Activated CD8-positive, alpha-beta memory T cell treated with anti-CD3 and anti-CD28 coated beads for 36 hours (primary cell): ENCODE measurements around the gene YAF2. TPM values are rescaled to one million over a fixed set of nuclear protein-coding genes. Genes with fewer than 3 reads are reported as not detected.

Source experiments
- CTCF ChIA-PET: fragments of 350-600 bp; sonication (Branson Sonifier 250); formaldehyde crosslinking; loops from one replicate; lab custom pipeline; 2021; ENCODE audit warnings: antibody characterized with exemption; lab: Charles Lee
- POLR2A ChIA-PET: fragments of 350-600 bp; sonication (Branson Sonifier 250); formaldehyde crosslinking; loops from one replicate; lab custom pipeline; 2021; ENCODE audit warnings: antibody characterized with exemption; lab: Charles Lee
- total RNA-seq, 2 experiments: library from RNA; stranded (reverse); gene quantifications; one replicate each; pipeline ENCODE4 v1.2.3, GENCODE V29; 2021

YAF2 gene
- total RNA-seq, 2 experiments from 2014 or later: 33.9 to 34.4 TPM

DNA sequence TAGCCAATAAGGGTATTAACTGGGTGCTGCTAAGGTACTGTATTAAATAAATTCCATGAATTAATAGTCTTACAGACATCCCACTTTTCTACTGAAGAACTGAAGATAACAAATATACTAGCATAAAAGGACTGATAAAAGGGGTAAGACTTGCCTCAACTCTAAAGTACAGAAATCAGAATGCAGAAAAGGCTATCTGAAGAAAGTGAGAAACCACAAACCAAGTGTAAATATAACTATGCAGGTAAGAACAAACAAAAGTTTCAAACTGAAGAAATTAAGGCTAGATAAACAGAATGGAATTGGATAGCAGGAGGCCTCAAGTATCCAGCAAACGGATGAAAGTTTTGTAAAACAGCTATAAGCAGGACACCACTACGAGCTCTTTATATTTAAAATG, 29.5 kb downstream of the YAF2 start:
- CTCF ChIA-PET: no interaction called here
- POLR2A ChIA-PET: no interaction called here

DNA sequence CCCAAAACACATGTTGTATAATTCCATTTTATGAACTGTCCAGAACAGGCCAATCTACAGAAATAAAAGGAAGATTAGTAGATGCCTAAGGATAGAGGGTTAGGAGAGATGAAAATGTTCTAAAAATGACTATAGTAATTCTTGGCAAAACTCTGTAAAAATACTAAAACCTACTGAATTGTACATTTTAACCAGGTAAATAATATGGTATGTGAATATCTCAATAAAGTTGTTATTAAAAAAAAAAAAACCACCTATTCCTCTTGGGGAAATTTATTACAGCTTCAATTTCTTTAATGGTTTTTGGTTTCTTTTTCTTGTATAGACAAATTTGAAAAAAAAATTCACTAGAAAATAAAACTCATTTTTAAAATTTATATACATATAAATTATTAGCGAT, 33.2 kb downstream of the YAF2 start:
- ChIA-PET CTCF (no interaction called here), POLR2A (no interaction called here)

DNA sequence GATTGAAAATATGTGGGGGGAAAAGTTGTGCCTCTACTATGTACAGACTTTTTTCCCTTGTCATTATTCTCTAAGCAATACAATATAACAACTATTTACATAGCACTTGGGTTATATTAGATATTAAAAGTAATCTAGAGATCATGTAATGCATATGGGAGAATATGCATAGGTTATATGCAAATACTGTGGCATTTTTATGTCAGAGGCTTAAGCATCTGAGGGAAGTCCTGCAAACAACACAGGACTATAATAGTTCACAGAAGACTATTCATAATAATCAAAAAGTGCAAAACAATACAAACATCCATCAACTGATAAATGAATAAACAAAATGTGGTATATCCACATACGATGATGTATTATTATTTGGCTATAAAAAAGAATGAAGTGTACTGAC, 33.7 kb downstream of the YAF2 start:
- ChIA-PET CTCF (no interaction called here), POLR2A (no interaction called here)

DNA sequence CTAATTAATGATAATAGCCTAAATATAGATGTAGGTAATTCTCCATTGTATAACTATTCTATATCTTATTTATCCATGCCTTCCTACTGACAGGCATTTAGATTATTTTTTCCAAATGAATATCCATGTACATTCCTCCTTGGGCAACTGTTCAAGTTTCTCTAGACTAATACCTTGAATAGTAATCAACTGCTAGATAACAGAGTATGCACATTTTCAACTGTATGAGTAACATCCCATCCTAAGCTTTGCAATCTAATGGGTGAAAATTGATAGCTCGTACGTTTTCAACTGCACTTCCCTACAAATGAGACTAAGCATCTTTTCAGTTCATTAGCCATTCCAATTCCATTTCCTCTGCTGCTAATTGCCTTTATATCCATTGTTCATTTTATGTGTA, 37.0 kb downstream of the YAF2 start:
- CTCF ChIA-PET: no interaction called here

DNA sequence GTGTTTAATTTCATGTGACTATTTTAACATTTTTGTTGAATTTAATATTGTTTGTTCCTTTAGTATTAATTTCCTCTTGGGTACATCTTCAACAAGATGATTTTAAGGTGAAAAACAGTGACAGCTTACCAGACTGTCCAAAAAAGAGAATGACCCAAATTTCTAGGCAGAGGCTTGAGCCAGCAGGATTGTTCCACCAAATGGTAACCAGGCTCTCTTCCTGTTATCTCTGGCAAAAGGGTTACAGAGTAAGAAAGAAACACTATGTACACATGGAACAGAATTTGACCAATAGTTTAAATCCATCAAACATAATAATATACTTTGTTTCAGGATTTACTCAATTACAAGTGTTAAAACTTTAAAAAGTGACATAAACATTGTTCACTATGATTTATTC, 39.0 kb downstream of the YAF2 start:
- POLR2A ChIA-PET: no interaction called here
- CTCF ChIA-PET: no interaction called here

More for the DNA sequence above, 37.0 kb downstream of the YAF2 start:
- POLR2A ChIA-PET: no interaction called here

GRCh38 chr12:42196723-42197603, 41.1 kb downstream of the YAF2 start:
- CTCF ChIA-PET: no interaction called here
- POLR2A ChIA-PET: no interaction called here

DNA sequence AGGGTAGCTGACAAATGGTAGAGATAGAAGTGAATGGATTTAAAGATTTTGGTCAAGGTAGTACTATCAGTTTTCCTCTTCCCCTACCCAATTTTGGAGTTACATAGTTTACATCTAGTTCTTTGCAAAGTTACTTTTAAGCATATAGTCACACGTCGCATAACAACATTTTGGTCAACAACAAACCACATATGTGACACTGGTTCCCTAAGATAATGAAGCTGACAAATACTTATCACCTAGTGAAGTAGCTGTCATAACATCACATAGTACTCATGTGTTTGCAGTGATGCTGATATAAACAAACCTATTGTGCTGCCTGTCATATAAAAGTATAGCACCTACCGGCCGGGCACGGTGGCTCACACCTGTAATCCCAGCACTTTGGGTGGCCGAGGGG, 45.4 kb downstream of the YAF2 start:
- ChIA-PET CTCF (no interaction called here), POLR2A (no interaction called here)

DNA sequence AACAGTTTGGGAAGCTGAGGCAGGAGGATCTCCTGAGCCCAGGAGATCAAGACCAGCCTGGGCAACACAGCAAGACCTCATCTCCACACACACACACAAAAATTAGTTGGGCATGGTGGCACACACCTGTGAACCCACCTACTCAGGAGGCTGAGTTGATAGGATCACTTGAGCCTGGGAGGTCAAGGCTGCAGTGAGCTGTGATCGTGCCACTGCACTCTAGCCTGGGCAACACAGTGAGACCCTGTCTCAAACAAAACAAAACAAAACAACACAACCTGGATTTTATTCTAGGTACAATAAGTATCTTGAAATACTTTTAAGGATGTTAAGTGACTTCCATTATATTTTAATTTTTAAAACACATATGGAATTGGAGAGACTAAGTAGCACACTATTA, 45.8 kb downstream of the YAF2 start:
- CTCF ChIA-PET: no interaction called here

GRCh38 chr12:42190376-42190775, 47.7 kb downstream of the YAF2 start:
- ChIA-PET POLR2A (no interaction called here), CTCF (no interaction called here)

More for the DNA sequence above, 45.8 kb downstream of the YAF2 start:
- POLR2A ChIA-PET: no interaction called here

DNA sequence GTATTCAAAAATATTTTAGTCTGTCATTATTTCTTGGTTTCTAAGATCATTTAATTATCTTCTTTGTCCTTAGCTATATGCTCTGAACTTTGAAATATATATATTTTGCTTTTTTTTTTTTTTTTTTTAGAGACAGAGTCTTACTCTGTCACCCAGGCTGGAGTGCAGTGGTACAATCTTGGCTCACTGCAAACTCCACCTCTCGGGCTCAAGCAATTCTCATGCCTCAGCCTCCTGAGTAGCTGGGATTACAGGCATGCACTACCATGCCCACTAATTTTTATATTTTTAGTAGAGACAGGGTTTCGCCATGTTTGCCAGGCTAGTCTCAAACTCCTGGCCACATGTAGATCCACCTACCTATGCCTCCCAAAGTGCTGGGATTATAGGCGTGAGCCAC, 49.8 kb downstream of the YAF2 start:
- ChIA-PET CTCF (interaction anchor here (0.6 to 0.7 kb wide), 2 partner anchors 36 to 45 kb away, joined by 3 read pairs; no protein-coding TSS in a partner anchor), POLR2A (interaction anchor here (0.6 kb wide), 1 partner anchor 138 kb away, joined by 4 read pairs; the partner anchor contains the start of genes PPHLN1 and ZCRB1)

GRCh38 chr12:42187799-42188198, 50.2 kb downstream of the YAF2 start:
- ChIA-PET CTCF (interaction anchor here (0.6 to 1.1 kb wide), 3 partner anchors 30 to 45 kb away, joined by 3 read pairs; no protein-coding TSS in a partner anchor), POLR2A (interaction anchor here (0.6 kb wide), 1 partner anchor 138 kb away, joined by 4 read pairs; the partner anchor contains the start of genes PPHLN1 and ZCRB1)

DNA sequence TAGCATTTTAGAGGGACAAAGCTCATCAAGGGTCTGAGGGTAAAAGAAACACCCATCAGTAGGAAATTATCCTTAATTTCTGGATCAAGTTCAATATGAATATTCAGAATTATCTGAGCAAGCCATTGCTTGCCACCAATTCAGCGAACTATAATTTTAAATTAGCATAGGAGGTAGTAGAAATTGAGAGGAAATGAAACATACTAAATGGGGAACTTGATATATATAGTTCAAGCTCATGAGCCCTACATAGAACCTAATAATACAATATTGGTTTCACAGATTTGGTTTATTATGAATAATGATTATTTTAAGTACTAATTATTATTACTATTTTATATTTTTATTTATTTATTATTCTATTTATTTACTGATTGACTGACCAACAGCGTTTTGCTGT, 51.3 kb downstream of the YAF2 start:
- CTCF ChIA-PET: interaction anchor here (1.1 kb wide), 1 partner anchor 31 kb away, joined by 3 read pairs; no protein-coding TSS in a partner anchor
- POLR2A ChIA-PET: no interaction called here

GRCh38 chr12:42182394-42182793, 55.7 kb downstream of the YAF2 start:
- ChIA-PET POLR2A (no interaction called here), CTCF (no interaction called here)

DNA sequence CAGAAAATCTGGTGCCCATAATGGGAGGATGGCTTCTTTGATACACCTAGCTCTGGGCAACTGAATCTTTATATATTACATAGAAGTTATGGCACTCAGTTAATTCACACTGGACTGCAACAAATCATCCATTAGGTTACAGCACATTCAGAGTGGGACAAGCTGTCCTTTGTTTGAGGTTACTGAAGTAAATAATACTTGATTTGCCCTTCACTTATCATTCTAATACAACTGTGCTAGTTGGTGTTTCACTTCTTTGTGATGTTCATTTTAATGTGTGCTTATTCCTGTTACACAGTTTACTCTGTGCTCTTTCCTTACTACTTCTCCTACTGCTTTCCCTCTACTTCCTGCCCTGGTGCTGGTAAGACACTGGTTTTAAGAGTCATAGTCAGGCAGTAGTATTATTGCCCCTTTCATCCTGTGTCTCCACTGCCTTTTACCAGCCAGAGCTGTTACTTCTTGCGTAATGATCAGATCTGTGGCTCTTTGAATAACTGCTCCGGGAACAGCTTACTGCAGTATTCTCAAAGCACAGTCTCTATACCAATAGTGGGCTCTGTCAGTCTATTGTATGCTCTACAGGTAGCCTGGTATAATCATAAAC, 57.0 kb downstream of the YAF2 start:
- POLR2A ChIA-PET: no interaction called here

DNA sequence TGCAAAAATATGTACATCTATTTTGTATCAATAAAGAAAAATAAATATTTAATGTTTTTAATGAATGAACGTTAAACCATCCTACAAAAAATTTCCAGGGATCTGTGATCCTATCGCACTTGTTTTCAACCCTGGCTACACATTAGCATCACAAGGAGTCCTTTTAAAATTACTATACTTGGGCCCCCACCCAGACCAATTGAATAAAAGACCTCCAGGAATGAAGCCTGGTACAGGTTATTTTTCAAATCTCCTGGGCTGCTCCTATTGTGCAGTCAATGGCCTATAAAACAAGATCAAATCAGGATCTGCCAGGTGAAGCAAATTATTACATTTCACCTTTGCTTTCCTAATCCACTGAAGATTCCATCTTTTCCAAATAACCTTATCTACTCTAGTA, 59.9 kb downstream of the YAF2 start:
- ChIA-PET POLR2A (no interaction called here), CTCF (no interaction called here)

More for the DNA sequence above, 57.0 kb downstream of the YAF2 start:
- CTCF ChIA-PET: no interaction called here

DNA sequence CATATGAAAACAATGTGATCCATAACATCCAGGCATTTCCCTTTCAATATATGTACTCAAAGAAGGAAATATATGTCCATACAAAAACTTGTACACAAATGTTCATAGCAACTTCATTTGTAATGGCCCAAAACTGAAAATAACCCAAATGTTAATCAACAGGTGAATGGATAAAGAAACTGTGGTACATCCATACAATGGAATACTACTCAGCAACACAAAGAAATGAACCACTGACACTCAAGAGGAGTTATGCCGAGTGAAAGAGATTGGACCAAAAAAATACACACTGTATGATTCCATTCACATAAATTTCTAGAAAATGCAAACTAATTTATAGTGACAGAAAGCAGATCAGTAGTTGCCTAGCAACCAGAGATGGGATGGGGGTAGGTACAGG, 63.1 kb downstream of the YAF2 start:
- ChIA-PET CTCF (no interaction called here), POLR2A (no interaction called here)

- ChIA-PET CTCF (no interaction called here), POLR2A (no interaction called here)
Measured at GRCh38 chr12:42173961-42174521, 64.0 kb downstream of the YAF2 start.

- POLR2A ChIA-PET: no interaction called here
- CTCF ChIA-PET: no interaction called here
Measured at GRCh38 chr12:42172441-42173210, 65.4 kb downstream of the YAF2 start.

DNA sequence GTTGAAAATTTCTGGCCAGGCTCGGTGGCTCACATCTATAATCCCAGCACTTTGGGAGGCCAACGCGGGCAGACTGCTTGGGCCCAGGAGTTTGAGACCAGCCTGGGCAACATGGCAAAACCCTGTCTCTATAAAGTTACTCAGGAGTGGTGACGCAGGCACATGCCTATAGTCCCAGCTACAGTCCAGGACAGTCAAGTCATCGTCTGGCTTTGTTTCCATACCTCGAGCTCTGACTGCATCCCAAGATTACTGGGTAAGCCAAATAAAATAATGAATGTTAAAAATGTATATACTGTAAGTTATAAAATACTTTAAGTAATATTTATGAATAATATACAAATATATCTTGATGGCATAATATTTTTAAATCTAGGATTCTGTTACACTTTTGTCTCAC, 70.3 kb downstream of the YAF2 start:
- ChIA-PET POLR2A (no interaction called here), CTCF (no interaction called here)

DNA sequence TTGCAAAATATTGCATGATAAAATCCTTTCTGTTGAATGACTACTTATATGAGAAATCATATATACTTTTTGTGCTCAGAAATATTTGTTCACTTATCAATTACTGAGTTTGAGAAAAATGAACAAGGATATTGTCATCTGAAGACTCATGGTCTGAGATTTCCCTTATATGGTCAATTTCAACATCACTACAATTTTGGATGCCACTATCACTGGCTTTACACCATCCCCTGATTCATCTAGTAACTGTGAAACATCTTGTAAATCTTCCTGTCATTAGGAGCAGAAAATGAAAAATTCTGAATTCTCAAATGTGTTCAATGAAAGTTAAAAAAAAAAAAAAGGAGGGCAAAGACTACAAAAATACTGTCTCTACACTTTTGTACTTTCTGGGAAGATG, 71.5 kb downstream of the YAF2 start:
- POLR2A ChIA-PET: no interaction called here
- CTCF ChIA-PET: no interaction called here
